ENCODE results near the gene PLXNA2.

Gene PLXNA2

DNA sequence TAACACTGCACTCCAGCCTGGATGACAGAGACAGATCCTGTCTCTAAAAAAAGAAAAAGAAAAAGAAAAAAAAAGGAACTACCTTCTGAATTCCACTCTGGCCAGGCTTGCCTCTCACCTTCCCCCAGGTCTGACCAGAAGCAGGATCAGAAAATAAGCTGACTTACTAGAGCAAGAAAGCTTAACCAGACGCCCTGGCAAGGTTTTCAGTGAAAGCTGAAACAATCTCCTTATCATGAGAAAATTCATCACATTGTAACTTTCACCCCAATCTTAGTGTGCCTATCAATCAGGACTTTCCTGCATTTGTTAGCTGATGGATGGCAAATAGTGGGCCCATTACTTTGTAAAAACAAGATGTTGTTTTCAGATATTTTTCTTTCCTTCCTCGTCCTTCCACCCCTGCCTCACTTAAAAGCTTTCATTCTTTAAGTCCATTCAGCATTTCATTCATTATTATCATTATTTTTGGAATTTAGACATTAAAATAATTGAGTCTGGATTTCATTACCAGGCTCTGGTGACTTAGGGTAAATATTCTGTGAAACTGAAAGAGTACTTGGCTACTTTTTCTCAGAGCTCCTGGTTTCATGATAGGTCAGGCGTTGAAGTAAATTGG lies 236.8 kb downstream of the PLXNA2 start:
- FAIRE-seq, result no peak

- no peak for FAIRE-seq
These were observed 237.8 kb downstream of the PLXNA2 start for GRCh38 chr1:208006258-208006920.

DNA sequence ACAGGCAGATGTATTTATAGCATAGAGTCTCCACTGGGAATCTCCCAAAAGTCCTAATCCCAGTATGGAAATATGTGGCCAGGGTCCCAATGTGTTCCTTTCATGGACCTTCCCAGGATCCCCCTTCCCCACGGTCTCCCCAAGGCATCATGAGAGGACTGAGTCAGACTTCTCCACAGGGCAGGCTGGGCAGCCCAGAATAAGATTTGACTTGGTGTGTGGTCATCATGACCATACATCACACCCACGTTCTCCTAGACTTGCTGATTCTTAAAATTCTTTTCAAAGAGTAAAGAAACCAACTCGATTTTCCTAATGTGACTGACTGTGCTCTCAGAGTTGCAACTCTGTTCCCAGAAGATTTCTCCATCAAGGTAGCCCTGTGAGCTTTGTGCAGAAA lies 239.3 kb downstream of the PLXNA2 start:
- no peak for FAIRE-seq

DNA sequence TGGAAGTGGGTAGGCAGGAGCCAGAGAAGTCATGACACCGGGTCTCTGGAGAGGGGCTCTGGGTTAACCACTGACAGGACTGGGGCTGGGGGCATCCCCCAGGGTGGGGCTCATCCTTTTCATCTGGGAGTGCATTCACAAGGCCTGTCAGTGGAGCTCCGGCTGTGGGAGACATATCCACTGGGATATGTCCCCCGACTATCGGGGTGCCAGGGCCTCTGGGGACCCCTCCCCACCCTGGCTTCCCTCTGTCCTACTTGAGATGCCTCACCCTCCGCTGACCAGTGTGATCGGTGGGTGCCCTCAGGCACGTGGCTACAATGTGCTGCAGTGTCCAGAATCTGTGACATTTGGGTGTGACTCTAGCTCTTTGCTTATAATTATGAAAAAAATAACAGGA lies 240.9 kb downstream of the PLXNA2 start:
- no peak for FAIRE-seq

DNA sequence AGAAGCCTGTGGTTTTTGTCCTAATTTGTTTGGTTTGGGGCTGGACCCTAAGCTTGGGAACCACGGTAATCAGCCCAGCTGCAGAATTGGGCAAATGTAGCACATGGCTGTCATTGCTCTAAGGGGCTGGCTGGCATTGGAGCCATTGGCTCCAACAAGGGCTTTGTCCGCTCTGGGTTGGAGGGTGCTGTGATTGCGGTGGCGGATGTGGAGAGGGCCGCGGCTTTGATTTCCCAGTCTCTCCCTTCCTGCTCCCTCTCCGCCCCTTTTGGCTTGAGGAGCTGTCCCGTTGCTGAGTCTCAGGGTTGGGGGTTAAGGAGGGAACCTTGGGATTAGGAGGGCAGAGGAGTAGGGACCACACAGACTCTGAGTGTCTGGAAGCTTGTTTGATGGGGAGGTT lies 241.5 kb downstream of the PLXNA2 start:
- no peak for FAIRE-seq

DNA sequence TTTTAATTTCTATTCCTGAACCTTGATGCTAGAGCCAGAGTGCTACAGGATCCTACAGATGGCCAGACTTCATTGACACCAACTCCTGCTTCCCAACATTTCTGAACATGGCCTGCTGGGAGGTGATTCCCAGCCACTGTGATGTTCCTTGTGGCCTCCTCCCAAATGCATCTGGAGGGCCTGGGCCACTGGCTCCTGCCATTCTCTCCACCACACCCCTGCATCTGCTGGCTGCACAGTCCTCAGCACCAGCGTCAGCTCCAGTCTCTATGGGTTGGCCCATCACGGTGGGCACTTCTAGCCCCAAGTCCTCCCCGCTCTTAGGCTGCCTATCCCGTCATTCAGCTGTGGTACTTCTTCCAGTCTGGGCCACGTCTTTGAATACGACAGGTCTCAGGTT lies 242.1 kb downstream of the PLXNA2 start:
- no peak for FAIRE-seq

DNA sequence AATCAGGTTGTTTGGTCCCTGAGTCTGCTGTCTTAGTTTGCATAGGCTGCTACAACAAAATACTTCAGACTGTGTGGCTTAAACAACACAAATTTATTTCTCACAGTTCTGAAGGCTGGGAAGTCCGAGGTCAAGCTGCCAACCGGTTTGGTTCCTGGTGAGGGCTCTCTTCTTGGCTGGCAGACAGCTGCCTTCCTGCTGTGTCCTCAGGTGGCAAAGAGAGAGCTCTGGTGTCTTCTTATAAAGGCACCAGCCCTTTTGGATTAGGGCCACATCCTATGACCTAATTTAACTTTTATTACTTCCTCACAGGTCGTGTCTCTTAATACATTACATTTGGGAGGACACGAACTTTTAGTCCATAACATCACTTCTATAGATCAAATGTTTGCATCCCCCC lies 243.7 kb downstream of the PLXNA2 start:
- FAIRE-seq, result no peak

- no peak for FAIRE-seq
These were observed 244.2 kb downstream of the PLXNA2 start for GRCh38 chr1:207999972-208000371.

- FAIRE-seq, result no peak
These were observed 244.8 kb downstream of the PLXNA2 start for GRCh38 chr1:207999274-207999915.

DNA sequence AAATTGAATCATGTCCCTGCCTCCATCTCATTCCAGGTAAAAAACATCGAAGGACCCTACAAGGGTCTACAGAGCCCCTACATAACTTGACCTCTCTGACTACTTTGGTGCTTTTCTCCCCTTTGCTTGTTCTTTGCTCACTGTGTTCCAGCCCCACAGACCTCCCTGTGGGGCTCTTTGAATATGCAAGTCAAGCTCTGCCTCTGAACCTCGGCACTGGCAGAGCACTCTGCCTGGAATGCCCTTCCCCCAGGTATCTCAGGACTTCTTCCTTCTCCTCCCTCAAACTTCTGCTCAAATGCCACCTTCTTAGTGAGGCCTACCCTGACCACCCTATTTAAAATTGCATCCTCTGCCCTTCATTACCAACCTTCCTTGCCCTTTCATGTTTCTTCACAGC lies 245.5 kb downstream of the PLXNA2 start:
- FAIRE-seq, result no peak

- FAIRE-seq, result no peak
These were observed 246.5 kb downstream of the PLXNA2 start for GRCh38 chr1:207997486-207998268.

DNA sequence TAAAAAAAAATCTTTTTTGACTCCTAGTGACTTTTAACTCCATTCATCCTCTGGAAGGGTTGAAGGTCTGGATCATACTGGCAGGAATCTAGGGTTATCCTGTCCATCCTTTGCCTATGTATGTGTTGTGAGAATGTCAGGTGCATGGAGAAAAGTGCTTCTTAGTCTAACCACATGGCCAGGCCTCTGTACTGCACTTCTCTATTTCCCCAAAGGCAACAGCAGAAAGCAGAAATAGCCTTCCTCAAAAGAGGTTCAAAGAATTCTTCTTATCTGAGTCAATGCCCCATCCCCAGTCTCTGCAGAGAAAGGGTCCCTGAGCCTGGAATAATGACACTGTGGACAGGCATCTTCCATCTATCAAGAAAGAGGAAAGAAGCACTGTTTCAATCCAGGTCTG lies 247.5 kb downstream of the PLXNA2 start:
- no peak for FAIRE-seq

- FAIRE-seq, result no peak
These were observed 248.6 kb downstream of the PLXNA2 start for GRCh38 chr1:207995576-207995975.

DNA sequence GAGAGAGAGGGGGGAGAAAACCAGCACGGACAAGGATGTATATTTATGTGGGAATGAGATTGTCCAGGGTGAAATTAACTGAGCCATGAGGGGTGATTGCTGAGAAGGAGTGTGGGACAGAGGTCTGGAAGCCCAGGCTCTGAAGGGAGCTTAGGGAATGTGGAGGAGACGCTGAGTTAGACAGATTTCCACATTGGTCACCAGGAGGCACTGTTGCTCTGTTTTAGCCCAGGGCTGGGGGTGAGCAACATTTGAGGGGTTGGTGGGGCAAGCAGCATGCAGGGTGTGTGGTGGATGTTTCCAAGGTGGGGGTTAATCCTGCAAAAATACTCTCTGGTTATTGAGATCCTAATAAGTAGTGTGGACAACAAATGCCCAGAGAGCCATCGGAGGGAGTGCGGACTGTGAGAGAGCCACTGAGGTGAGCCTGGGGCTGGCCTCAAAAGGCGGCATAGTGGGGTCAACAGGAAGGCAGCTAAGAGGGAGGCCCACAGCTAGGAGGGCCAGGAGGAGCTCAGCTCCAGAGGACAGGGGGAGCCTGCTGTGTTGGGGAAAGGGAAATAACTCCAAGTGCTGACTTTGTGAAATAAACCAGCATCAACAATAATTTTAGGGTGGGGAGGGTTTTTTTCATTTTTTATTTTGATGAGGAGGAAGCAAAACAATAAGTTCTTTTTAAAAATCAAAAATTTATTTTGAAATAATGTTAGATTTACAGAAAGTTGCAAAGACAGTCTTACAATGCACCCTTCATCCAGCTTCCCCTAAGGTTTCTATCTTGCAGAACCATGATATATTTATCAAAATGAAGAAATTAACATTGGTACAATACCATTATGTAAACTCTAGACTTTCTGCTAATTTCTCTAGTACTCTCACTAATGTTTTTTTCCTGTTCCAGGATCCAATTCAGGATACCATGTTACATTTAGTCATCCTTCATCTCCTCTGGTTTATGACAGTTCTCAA lies 250.4 kb downstream of the PLXNA2 start:
- no peak for FAIRE-seq

DNA sequence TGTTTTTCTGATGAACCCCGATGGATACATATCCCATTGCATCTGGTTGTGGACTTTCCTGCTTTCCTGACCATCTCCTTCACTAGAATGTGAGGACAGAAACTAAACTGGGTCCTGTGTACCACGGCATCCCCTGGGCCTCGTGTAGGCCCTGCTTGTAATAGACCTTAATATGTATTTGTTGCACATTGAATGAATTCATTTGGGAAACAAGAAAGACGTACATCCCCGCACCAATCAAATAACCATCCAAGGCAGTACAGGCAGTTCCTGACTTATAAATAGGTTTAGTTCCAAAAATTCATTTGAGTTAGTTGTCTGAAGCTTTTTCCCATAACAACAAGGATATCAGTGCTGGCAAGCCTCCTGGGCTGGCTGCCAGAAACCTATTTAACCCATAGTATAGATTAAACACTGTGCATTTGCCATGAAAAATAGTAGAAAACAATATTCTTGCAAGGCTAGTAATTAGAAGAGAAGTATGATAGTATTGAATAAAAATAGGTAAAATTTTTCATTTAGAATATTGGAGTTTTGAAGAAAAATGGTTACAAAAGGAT lies 251.4 kb downstream of the PLXNA2 start:
- FAIRE-seq, result no peak

DNA sequence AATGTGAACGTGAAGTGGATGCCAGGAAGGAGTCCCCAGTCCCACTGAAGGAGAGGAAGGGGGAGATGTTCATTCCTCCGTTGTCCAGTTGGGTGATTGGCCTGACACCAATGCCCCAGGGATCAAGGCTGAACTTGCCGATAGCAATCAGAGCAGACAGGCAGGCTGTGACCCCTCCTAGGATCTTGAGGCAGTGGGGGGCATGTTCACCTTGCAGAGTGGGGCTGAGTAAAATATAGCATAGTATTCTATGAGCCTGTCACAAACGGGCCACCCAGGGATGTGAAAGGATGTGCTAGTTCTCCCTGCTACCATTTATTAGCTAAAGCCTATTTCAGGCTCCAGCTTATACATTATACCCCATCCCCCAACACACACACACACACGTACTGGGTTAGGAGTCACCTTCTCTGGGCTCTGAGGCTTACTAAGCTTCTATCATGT lies 252.6 kb downstream of the PLXNA2 start:
- FAIRE-seq, result no peak

- no peak for FAIRE-seq
These were observed 253.2 kb downstream of the PLXNA2 start for GRCh38 chr1:207990876-207991582.

- FAIRE-seq, result no peak
These were observed 253.7 kb downstream of the PLXNA2 start for GRCh38 chr1:207990455-207990854.

GRCh38 chr1:207988326-207989165 lies 255.6 kb downstream of the PLXNA2 start:
- no peak for FAIRE-seq

- no peak for FAIRE-seq
These were observed 257.0 kb downstream of the PLXNA2 start for GRCh38 chr1:207987164-207987563.

Data from colon (tissue), 2 donors.